H1 (cell line): Measurements from ENCODE around the gene SEMA7A. TPM values are rescaled to one million over a fixed set of nuclear protein-coding genes. Genes with fewer than 3 reads are reported as not detected.

Source experiments
- CREB1 ChIP-seq: IDR thresholded peaks from 2 replicates; pipeline ENCODE4 v1.6.1; 2012; ENCODE audit warnings: inconsistent platforms
- CTCF ChIP-seq, 3 experiments: IDR thresholded peaks; 1 replicate in 2 of 3; 2 replicates in 1 of 3; pipeline versions ENCODE4 v1.5.1 to v1.6.1; 2011; ENCODE audit warnings: low read length in 3 of 3, mild to moderate bottlenecking in 3 of 3, inconsistent platforms in 2 of 3, low read depth in 1 of 3, moderate library complexity in 1 of 3; ENCODE audit not compliant: insufficient read depth in 1 of 3; ENCODE audit errors: control extremely low read depth in 1 of 3
- HDAC2 ChIP-seq, 2 experiments: fragments of 300-600 bp in 1 of 2; sonication (generic) in 1 of 2; IDR thresholded peaks; 2 replicates each; pipeline ENCODE4 v1.6.1; 2011 to 2012; ENCODE audit warnings: low read depth in 2 of 2, low read length in 2 of 2, mild to moderate bottlenecking in 2 of 2, moderate library complexity in 2 of 2, borderline replicate concordance in 1 of 2, inconsistent platforms in 1 of 2
- JUN ChIP-seq: IDR thresholded peaks from 2 replicates; pipeline ENCODE4 v1.6.1; 2011; ENCODE audit warnings: low read depth, mild to moderate bottlenecking, improper control_type of control experiment, low read length
- KDM4A ChIP-seq: IDR thresholded peaks from one replicate; pipeline ENCODE4 v1.7.1; 2012; ENCODE audit warnings: low read depth, mild to moderate bottlenecking, moderate library complexity, low read length, inconsistent platforms; ENCODE audit not compliant: severe bottlenecking
- MAFK ChIP-seq: IDR thresholded peaks from 2 replicates; pipeline ENCODE4 v1.6.1; 2012; ENCODE audit warnings: low read depth, mild to moderate bottlenecking, improper control_type of control experiment, low read length
- RAD21 ChIP-seq, 2 experiments: IDR thresholded peaks in 1 of 2; conservative IDR thresholded peaks in 1 of 2; 2 replicates each; pipeline ENCODE4 v1.6.1; 2011; ENCODE audit warnings: low read depth in 2 of 2, low read length in 2 of 2, improper control_type of control experiment in 1 of 2, inconsistent platforms in 1 of 2, mild to moderate bottlenecking in 1 of 2, moderate library complexity in 1 of 2
- SIN3A ChIP-seq, 2 experiments: IDR thresholded peaks in 1 of 2; conservative IDR thresholded peaks in 1 of 2; 2 replicates each; pipeline ENCODE4 v1.6.1; 2011 to 2012; ENCODE audit warnings: low read length in 2 of 2, improper control_type of control experiment in 1 of 2, low read depth in 1 of 2, mild to moderate bottlenecking in 1 of 2
- SIX5 ChIP-seq: IDR thresholded peaks from 2 replicates; pipeline ENCODE4 v1.6.1; 2011; ENCODE audit warnings: mild to moderate bottlenecking, low read depth, low read length
- SP4 ChIP-seq: IDR thresholded peaks from 2 replicates; pipeline ENCODE4 v1.6.1; 2012; ENCODE audit warnings: low read length, inconsistent platforms
- SRF ChIP-seq: IDR thresholded peaks from 2 replicates; pipeline ENCODE4 v1.6.1; 2011; ENCODE audit warnings: mild to moderate bottlenecking, low read depth, low read length, moderate library complexity
- polyA plus RNA-seq, 7 experiments: library from polyadenylated mRNA; depleted of rRNA in 3 of 7; stranded (reverse) in 5 of 7; unstranded in 2 of 7; fragments of >200 nt in 5 of 7; fragments of 200-250 nt in 2 of 7; gene quantifications; 1 replicate in 5 of 7; 2 replicates in 1 of 7; 4 replicates in 1 of 7; pipeline versions ENCODE4 v1.2.1 to v1.2.3, GENCODE V29; 2011 to 2013; ENCODE audit warnings: missing spikeins in 2 of 7, mixed read lengths in 2 of 7
- total RNA-seq: library from RNA; stranded (reverse); fragmentation: NEBNext Ultra II Directional; extraction: Animal tissue kit (Norgen Biotek cat#: 25700); gene quantifications from 2 replicates; pipeline ENCODE4 v1.2.1, GENCODE V29; 2021

The SEMA7A gene
- total and polyA plus RNA-seq, 2 of the 8 experiments (the other 6 are each of a cell fraction or from before 2014, with no cell fraction given): 10.7 to 15.0 TPM

- peak in 2 of 3 experiments; percentile 19 to 21; a peak in 3 of 4 replicates for TF ChIP-seq CTCF (IDR thresholded peaks at IDR 0.05; ENCODE audit: control extremely low read depth in 1 of 3, insufficient read depth in 1 of 3, low read depth in 1 of 3, low read length in 3 of 3)
- peak; percentile 42; the same call in 1 of the 2 replicates for TF ChIP-seq CREB1
- no peak for TF ChIP-seq MAFK
- peak; percentile 79; the same call in 1 of the 2 replicates for TF ChIP-seq SP4
- no peak for TF ChIP-seq JUN
- TF ChIP-seq KDM4A: peak; percentile 88
- TF ChIP-seq SIN3A (conservative IDR thresholded peaks at IDR 0.05 in 1 of 2, IDR thresholded peaks at IDR 0.05 in 1 of 2; ENCODE audit: low read depth in 1 of 2, low read length in 2 of 2): peak in 1 of 2 experiments; percentile 91; a peak in 2 of 4 replicates
- no peak for TF ChIP-seq SRF
- peak in 1 of 2 experiments; percentile 31; a peak in 1 of 4 replicates for TF ChIP-seq HDAC2 (IDR thresholded peaks at IDR 0.05; ENCODE audit: borderline replicate concordance in 1 of 2, low read depth in 2 of 2, low read length in 2 of 2)
- TF ChIP-seq SIX5: peak; percentile 76
- TF ChIP-seq RAD21 (IDR thresholded peaks at IDR 0.05 in 1 of 2, conservative IDR thresholded peaks at IDR 0.05 in 1 of 2; ENCODE audit: low read depth in 2 of 2, low read length in 2 of 2): peak; percentile 19 to 33; a peak in 3 of 4 replicates
Measured at GRCh38 chr15:74460871-74461846, 27.4 kb upstream of the SEMA7A start, which contains the start of gene UBL7 (continued).
